HCT116 (cell line): ENCODE results near the gene SULT2B1. TPM values are rescaled to one million over a fixed set of nuclear protein-coding genes. Genes with fewer than 3 reads are reported as not detected.

ENCODE experiments used
- ATAC-seq: fragments of 200-7000 bp; cut with Tn5 transposase; 2 replicates; pipeline ENCODE4 v1.9.1; 2020; ENCODE audit warnings: mild to moderate bottlenecking, moderate library complexity
- BruUV-seq: library from RNA; stranded (reverse); fragments of 400-500 nt; replicated peaks from 2 replicates; lab custom pipeline; 2021; lab: Mats Ljungman, UMichigan
- CTCF ChIA-PET: fragments of 300-600 bp; sonication (Branson Sonifier 250); formaldehyde crosslinking; loops from one replicate; lab custom pipeline; 2021; ENCODE audit warnings: antibody characterized with exemption; lab: Charles Lee
- POLR2A ChIA-PET: fragments of 300-600, 350-600 bp; sonication (Branson Sonifier 250); formaldehyde crosslinking; loops from one replicate; lab custom pipeline; 2021; ENCODE audit warnings: antibody characterized with exemption; lab: Charles Lee
- RAD21 ChIA-PET, 2 experiments: fragments of 300-600 bp; sonication (Branson Sonifier 250); formaldehyde crosslinking; loops; one replicate each; lab custom pipeline; 2023; ENCODE audit warnings: low total read pairs in 2 of 2; ENCODE audit not compliant: uncharacterized antibody in 2 of 2, unreplicated experiment in 2 of 2, low non-redundant PET in 1 of 2; lab: Charles Lee
- DNase-seq: peaks from one replicate; pipeline ENCODE4 v3.0.0-alpha.2; 2010; ENCODE audit warnings: low read depth, low spot score
- H2AFZ ChIP-seq: fragments of 200-600 bp; shearing (Covaris generic), sonication (generic); 2 replicates; pipeline ENCODE4 v1.6.1; 2017; ENCODE audit warnings: low read depth, mixed run types, mixed read lengths, antibody characterized with exemption, low read length; ENCODE audit not compliant: poor library complexity, severe bottlenecking
- H3K27ac ChIP-seq: 2 replicates; pipeline ENCODE4 v1.5.1; 2012; ENCODE audit warnings: low read depth, low read length
- H3K27me3 ChIP-seq: fragments of 200-600 bp; sonication (generic); 2 replicates; pipeline ENCODE4 v1.6.1; 2016; ENCODE audit warnings: mixed run types, low read length, mixed read lengths; ENCODE audit not compliant: insufficient read depth
- H3K36me3 ChIP-seq, 2 experiments: fragments of 200-500 bp in 1 of 2; fragments of 200-600 bp in 1 of 2; sonication (Bioruptor generic) in 1 of 2; sonication (generic) in 1 of 2; 2 replicates each; pipeline versions ENCODE4 v1.5.1 to v1.6.1; 2014 to 2016; ENCODE audit warnings: low read length in 2 of 2, inconsistent platforms in 1 of 2, mixed read lengths in 1 of 2, mixed run types in 1 of 2; ENCODE audit not compliant: insufficient read depth in 2 of 2, control insufficient read depth in 1 of 2
- H3K4me1 ChIP-seq, 2 experiments: fragments of 200-600 bp in 1 of 2; sonication (generic) in 1 of 2; 2 replicates each; pipeline versions ENCODE4 v1.5.1 to v1.6.1; 2012 to 2017; ENCODE audit warnings: low read length in 2 of 2, inconsistent platforms in 1 of 2, mild to moderate bottlenecking in 1 of 2, mixed read lengths in 1 of 2, mixed run types in 1 of 2, moderate library complexity in 1 of 2; ENCODE audit not compliant: insufficient read depth in 2 of 2, control insufficient read depth in 1 of 2
- H3K4me2 ChIP-seq: fragments of 200-600 bp; sonication (generic); 2 replicates; pipeline ENCODE4 v1.6.1; 2017; ENCODE audit warnings: mixed run types, low read length, mixed read lengths
- H3K4me3 ChIP-seq, 2 experiments: fragments of 200-600 bp in 1 of 2; sonication (generic) in 1 of 2; replicated peaks in 1 of 2; 2 replicates each; pipeline ENCODE4 v1.5.1; 2011 to 2016; ENCODE audit warnings: low read length in 2 of 2, control low read depth in 1 of 2, low read depth in 1 of 2, mild to moderate bottlenecking in 1 of 2, mixed read lengths in 1 of 2, mixed run types in 1 of 2
- H3K79me2 ChIP-seq: fragments of 200-600 bp; sonication (generic); 2 replicates; pipeline ENCODE4 v1.6.1; 2017; ENCODE audit warnings: mild to moderate bottlenecking, mixed run types, low read length, moderate library complexity, mixed read lengths; ENCODE audit not compliant: insufficient read depth
- H3K9ac ChIP-seq: fragments of 200-600 bp; sonication (generic); 2 replicates; pipeline ENCODE4 v1.6.1; 2016; ENCODE audit warnings: low read length, mixed read lengths
- H3K9me2 ChIP-seq: fragments of 200-600 bp; sonication (generic), shearing (Covaris generic); 2 replicates; pipeline ENCODE4 v1.6.1; 2017; ENCODE audit warnings: mixed run types, mild to moderate bottlenecking, moderate library complexity; ENCODE audit not compliant: insufficient read depth
- H3K9me3 ChIP-seq, 2 experiments: fragments of 200-500 bp in 1 of 2; fragments of 200-600 bp in 1 of 2; sonication (Bioruptor generic) in 1 of 2; sonication (generic) in 1 of 2; 2 replicates each; pipeline ENCODE4 v1.6.1; 2014 to 2017; ENCODE audit warnings: low read length in 2 of 2, mixed read lengths in 2 of 2, inconsistent platforms in 1 of 2, low read depth in 1 of 2, mild to moderate bottlenecking in 1 of 2, mixed run types in 1 of 2, moderate library complexity in 1 of 2; ENCODE audit not compliant: control insufficient read depth in 1 of 2, insufficient read depth in 1 of 2
- H4K20me1 ChIP-seq: fragments of 200-600 bp; sonication (generic), shearing (Covaris generic); 2 replicates; pipeline ENCODE4 v1.6.1; 2017; ENCODE audit warnings: mixed run types, mild to moderate bottlenecking, moderate library complexity; ENCODE audit not compliant: insufficient read depth
- ATF3 ChIP-seq: IDR thresholded peaks from 2 replicates; pipeline ENCODE4 v1.6.1; 2012
- CEBPB ChIP-seq: IDR thresholded peaks from 2 replicates; pipeline ENCODE4 v1.6.1; 2012; ENCODE audit warnings: low read depth
- ELF1 ChIP-seq: IDR thresholded peaks from 2 replicates; pipeline ENCODE4 v1.6.1; 2012; ENCODE audit warnings: low read depth, borderline replicate concordance
- EZH2phosphoT487 ChIP-seq: fragments of 200-600 bp; IDR thresholded peaks from 2 replicates; pipeline ENCODE4 v1.6.1; 2018; ENCODE audit warnings: antibody characterized with exemption, borderline replicate concordance
- FOSL1 ChIP-seq: IDR thresholded peaks from 2 replicates; pipeline ENCODE4 v1.6.1; 2012; ENCODE audit warnings: low read depth
- JUND ChIP-seq: IDR thresholded peaks from 2 replicates; pipeline ENCODE4 v1.6.1; 2012
- MAX ChIP-seq: IDR thresholded peaks from 2 replicates; pipeline ENCODE4 v1.6.1; 2012
- POLR2AphosphoS5 ChIP-seq: IDR thresholded peaks from 2 replicates; pipeline ENCODE4 v1.6.1; 2011; ENCODE audit warnings: mild to moderate bottlenecking, low read depth, low read length, moderate library complexity
- RAD21 ChIP-seq: IDR thresholded peaks from 2 replicates; pipeline ENCODE4 v1.6.1; 2012; ENCODE audit warnings: low read depth, mild to moderate bottlenecking
- SIN3A ChIP-seq: IDR thresholded peaks from 2 replicates; pipeline ENCODE4 v1.6.1; 2012; ENCODE audit warnings: low read depth
- SP1 ChIP-seq: IDR thresholded peaks from 2 replicates; pipeline ENCODE4 v1.6.1; 2012; ENCODE audit warnings: low read depth
- YY1 ChIP-seq: IDR thresholded peaks from 2 replicates; pipeline ENCODE4 v1.6.1; 2011; ENCODE audit warnings: low read length, low read depth, moderate library complexity, mild to moderate bottlenecking; ENCODE audit not compliant: insufficient replicate concordance; ENCODE audit errors: extremely low read depth
- ZFX ChIP-seq: fragments of 450-650 bp; IDR thresholded peaks from 2 replicates; pipeline ENCODE4 v1.6.1; 2017
- ZNF274 ChIP-seq: fragments of 200-500 bp; sonication (Bioruptor generic); IDR thresholded peaks from 2 replicates; pipeline ENCODE4 v1.6.1; 2014; ENCODE audit warnings: mild to moderate bottlenecking, low read depth, low read length, inconsistent platforms
- intact Hi-C: fragments of 100-400 bp; cut with micrococcal nuclease; formaldehyde crosslinking; loops from 2 replicates; pipeline ENCODE4 v1.10.0; 2022
- total RNA-seq: library from RNA; stranded (reverse); gene quantifications from one replicate; pipeline ENCODE4 v1.2.1, GENCODE V29; 2021; ENCODE audit not compliant: unreplicated experiment
- TF ChIP-seq, protein P1 (sequence below): IDR thresholded peaks from 2 replicates; pipeline ENCODE4 v1.6.1; 2012; ENCODE audit warnings: low read depth
- TF ChIP-seq, protein P2 (sequence below), 3 experiments: fragments of 200-600 bp in 1 of 3; sonication (generic) in 1 of 3; IDR thresholded peaks in 2 of 3; conservative IDR thresholded peaks in 1 of 3; 2 replicates each; pipeline ENCODE4 v1.5.1; 2012 to 2017; ENCODE audit warnings: low read depth in 2 of 3, low read length in 2 of 3, antibody characterized with exemption in 1 of 3, borderline replicate concordance in 1 of 3, control low read depth in 1 of 3, mild to moderate bottlenecking in 1 of 3, mixed read lengths in 1 of 3, mixed run types in 1 of 3, moderate library complexity in 1 of 3; ENCODE audit not compliant: insufficient read depth in 1 of 3

Gene SULT2B1
- total RNA-seq, 1 experiment from 2014 or later = 4.8 TPM

DNA sequence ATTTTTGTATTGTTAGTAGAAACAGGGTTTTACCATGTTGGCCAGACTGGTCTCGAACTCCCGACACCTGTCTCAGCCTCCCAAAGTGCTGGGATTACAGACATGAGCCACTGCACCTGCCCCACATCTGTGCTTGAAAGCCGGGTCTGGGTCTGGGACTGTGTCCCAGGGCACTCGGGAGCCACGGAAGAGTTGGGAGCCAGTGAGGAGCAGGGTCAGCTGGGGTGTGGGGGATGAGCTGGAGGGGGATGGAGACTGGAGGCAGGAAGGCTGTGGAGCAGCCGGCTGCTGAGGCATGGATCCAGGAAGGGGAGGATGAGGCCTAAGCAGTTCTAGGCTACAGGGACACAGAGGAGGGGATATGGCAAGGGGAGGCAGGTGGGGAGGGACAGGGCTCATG, 43.9 kb downstream of the SULT2B1 start:
- POLR2A ChIA-PET = no interaction called here
- no peaks in the 10 kb centered on the region for H3K27me3 ChIP-seq
- BruUV-seq = no TSS peak
- DNase-seq = no peak
- no peak for TF ChIP-seq SP1
- TF ChIP-seq ELF1 = no peak
- TF ChIP-seq, protein P1, sequence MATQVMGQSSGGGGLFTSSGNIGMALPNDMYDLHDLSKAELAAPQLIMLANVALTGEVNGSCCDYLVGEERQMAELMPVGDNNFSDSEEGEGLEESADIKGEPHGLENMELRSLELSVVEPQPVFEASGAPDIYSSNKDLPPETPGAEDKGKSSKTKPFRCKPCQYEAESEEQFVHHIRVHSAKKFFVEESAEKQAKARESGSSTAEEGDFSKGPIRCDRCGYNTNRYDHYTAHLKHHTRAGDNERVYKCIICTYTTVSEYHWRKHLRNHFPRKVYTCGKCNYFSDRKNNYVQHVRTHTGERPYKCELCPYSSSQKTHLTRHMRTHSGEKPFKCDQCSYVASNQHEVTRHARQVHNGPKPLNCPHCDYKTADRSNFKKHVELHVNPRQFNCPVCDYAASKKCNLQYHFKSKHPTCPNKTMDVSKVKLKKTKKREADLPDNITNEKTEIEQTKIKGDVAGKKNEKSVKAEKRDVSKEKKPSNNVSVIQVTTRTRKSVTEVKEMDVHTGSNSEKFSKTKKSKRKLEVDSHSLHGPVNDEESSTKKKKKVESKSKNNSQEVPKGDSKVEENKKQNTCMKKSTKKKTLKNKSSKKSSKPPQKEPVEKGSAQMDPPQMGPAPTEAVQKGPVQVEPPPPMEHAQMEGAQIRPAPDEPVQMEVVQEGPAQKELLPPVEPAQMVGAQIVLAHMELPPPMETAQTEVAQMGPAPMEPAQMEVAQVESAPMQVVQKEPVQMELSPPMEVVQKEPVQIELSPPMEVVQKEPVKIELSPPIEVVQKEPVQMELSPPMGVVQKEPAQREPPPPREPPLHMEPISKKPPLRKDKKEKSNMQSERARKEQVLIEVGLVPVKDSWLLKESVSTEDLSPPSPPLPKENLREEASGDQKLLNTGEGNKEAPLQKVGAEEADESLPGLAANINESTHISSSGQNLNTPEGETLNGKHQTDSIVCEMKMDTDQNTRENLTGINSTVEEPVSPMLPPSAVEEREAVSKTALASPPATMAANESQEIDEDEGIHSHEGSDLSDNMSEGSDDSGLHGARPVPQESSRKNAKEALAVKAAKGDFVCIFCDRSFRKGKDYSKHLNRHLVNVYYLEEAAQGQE = no peak
- no peak for TF ChIP-seq POLR2AphosphoS5
- no peak for TF ChIP-seq ZFX
- TF ChIP-seq, protein P2, sequence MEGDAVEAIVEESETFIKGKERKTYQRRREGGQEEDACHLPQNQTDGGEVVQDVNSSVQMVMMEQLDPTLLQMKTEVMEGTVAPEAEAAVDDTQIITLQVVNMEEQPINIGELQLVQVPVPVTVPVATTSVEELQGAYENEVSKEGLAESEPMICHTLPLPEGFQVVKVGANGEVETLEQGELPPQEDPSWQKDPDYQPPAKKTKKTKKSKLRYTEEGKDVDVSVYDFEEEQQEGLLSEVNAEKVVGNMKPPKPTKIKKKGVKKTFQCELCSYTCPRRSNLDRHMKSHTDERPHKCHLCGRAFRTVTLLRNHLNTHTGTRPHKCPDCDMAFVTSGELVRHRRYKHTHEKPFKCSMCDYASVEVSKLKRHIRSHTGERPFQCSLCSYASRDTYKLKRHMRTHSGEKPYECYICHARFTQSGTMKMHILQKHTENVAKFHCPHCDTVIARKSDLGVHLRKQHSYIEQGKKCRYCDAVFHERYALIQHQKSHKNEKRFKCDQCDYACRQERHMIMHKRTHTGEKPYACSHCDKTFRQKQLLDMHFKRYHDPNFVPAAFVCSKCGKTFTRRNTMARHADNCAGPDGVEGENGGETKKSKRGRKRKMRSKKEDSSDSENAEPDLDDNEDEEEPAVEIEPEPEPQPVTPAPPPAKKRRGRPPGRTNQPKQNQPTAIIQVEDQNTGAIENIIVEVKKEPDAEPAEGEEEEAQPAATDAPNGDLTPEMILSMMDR (IDR thresholded peaks at IDR 0.05 in 2 of 3, conservative IDR thresholded peaks at IDR 0.05 in 1 of 3; ENCODE audit: borderline replicate concordance in 1 of 3, insufficient read depth in 1 of 3, low read depth in 2 of 3, low read length in 2 of 3) = no peak
- no peak for TF ChIP-seq ZNF274
- TF ChIP-seq ATF3 = no peak
- no peak for TF ChIP-seq EZH2phosphoT487
- no peak for TF ChIP-seq CEBPB
- no peak for TF ChIP-seq YY1
- TF ChIP-seq MAX = no peak
- no peak for TF ChIP-seq FOSL1
- TF ChIP-seq RAD21 = no peak
- TF ChIP-seq JUND = no peak
- TF ChIP-seq SIN3A = no peak
- H3K27ac ChIP-seq = no peak overlapping the region
- no peaks in the 10 kb centered on the region for H4K20me1 ChIP-seq
- CTCF ChIA-PET = interaction anchor here (0.7 to 1.1 kb wide), 2 partner anchors 13 to 106 kb away, joined by 3 to 5 read pairs; no protein-coding TSS in a partner anchor
- ATAC-seq = 0 out of 2 replicates have a peak, but pooled peaks have one; percentile 31
- no peak overlapping the region for H3K9ac ChIP-seq
- H3K4me1 ChIP-seq = peaks cover 0 to 2% of the 10 kb centered on the region in 2 experiments; a peak in 2 of 4 replicates
- intact Hi-C loops = no loop called here
- no peaks in the 10 kb centered on the region for H3K9me3 ChIP-seq
- no peak overlapping the region for H2AFZ ChIP-seq
- no peaks in the 10 kb centered on the region for H3K9me2 ChIP-seq
- no peak overlapping the region for H3K4me2 ChIP-seq
- no peak overlapping the region for H3K4me3 ChIP-seq
- RAD21 ChIA-PET = no interaction called here
- H3K79me2 ChIP-seq = no peaks in the 10 kb centered on the region
- H3K36me3 ChIP-seq = no peaks in the 10 kb centered on the region
